NCI-H2107 (cell line): ENCODE data around the gene ACTR3C.
"Not testable (repeated sequence)": the region's sequence is repeated elsewhere in the genome, so short reads cannot be mapped to it uniquely, and the experiment has no call there.

Experiments
- DNase-seq: peaks from one replicate; lab custom pipeline; 2025; lab: John Stamatoyannopoulos, UW

The ACTR3C gene

GRCh38 chr7:150202894-150203293 is 120.5 kb downstream of the ACTR3C start:
- DNase-seq, result not testable (repeated sequence)
